Osteocyte (in vitro differentiated cells): ENCODE data around the gene GRHL3. TPM values are rescaled to one million over a fixed set of nuclear protein-coding genes. Genes with fewer than 3 reads are reported as not detected.

Experiments
- DNase-seq: peaks from one replicate; pipeline ENCODE4 v3.0.0; 2021; ENCODE audit warnings: mixed read lengths; ENCODE audit not compliant: unreplicated experiment; ENCODE audit errors: extremely low spot score
- H3K27ac Mint-ChIP-seq: one replicate; pipeline ENCODE4 v1.8.0; 2021; ENCODE audit warnings: mild to moderate bottlenecking, mixed read lengths; ENCODE audit not compliant: unreplicated experiment
- H3K27me3 Mint-ChIP-seq: one replicate; pipeline ENCODE4 v1.8.0; 2021; ENCODE audit warnings: mixed read lengths; ENCODE audit not compliant: unreplicated experiment
- H3K36me3 Mint-ChIP-seq: one replicate; pipeline ENCODE4 v1.8.0; 2021; ENCODE audit warnings: mixed read lengths; ENCODE audit not compliant: unreplicated experiment
- H3K4me1 Mint-ChIP-seq: one replicate; pipeline ENCODE4 v1.8.0; 2021; ENCODE audit warnings: mixed read lengths; ENCODE audit not compliant: unreplicated experiment
- H3K4me3 Mint-ChIP-seq: one replicate; pipeline ENCODE4 v1.8.0; 2021; ENCODE audit warnings: mild to moderate bottlenecking, moderate library complexity, mixed read lengths; ENCODE audit not compliant: unreplicated experiment
- H3K9me3 Mint-ChIP-seq: one replicate; pipeline ENCODE4 v1.8.0; 2021; ENCODE audit warnings: mixed read lengths; ENCODE audit not compliant: unreplicated experiment
- total RNA-seq: library from RNA; stranded (reverse); gene quantifications from 2 replicates; pipeline ENCODE4 v1.2.1, GENCODE V29; 2021
- TF ChIP-seq, protein P1 (sequence below): fragments of 200-600 bp; sonication (generic); IDR thresholded peaks from 2 replicates; pipeline ENCODE4 v1.5.0; 2021; ENCODE audit warnings: antibody characterized with exemption, mild to moderate bottlenecking, moderate library complexity

Gene GRHL3
- total RNA-seq, 1 donor from 2014 or later, result not detected

DNA sequence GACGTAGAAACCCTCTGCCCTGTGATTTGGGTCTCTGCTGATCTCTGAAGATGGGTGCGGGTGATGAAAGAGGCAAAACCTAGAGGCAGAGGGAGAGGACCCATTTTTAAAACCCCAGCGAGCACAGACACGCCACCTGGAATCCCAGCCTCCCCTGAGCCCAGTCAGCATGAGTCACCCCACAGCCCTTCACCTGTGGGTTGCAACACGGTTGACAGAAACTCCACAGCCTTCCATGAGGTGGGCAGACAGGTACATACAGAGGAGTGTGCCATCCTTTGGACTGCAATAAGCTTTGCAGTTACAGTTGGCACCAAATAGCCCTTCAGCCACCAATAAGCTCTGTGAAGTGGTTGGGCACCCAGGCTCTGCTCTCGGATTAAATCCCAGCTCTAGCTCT lies 2.1 kb upstream of the GRHL3 start:
- Mint-ChIP-seq H3K36me3 (no peaks in the 10 kb centered on the region), H3K9me3 (no peaks in the 10 kb centered on the region), H3K27ac (no peak overlapping the region), H3K4me3 (no peak overlapping the region), H3K27me3 (peaks cover 27% of the 10 kb centered on the region), H3K4me1 (peaks cover 29% of the 10 kb centered on the region)
- TF ChIP-seq, protein P1, sequence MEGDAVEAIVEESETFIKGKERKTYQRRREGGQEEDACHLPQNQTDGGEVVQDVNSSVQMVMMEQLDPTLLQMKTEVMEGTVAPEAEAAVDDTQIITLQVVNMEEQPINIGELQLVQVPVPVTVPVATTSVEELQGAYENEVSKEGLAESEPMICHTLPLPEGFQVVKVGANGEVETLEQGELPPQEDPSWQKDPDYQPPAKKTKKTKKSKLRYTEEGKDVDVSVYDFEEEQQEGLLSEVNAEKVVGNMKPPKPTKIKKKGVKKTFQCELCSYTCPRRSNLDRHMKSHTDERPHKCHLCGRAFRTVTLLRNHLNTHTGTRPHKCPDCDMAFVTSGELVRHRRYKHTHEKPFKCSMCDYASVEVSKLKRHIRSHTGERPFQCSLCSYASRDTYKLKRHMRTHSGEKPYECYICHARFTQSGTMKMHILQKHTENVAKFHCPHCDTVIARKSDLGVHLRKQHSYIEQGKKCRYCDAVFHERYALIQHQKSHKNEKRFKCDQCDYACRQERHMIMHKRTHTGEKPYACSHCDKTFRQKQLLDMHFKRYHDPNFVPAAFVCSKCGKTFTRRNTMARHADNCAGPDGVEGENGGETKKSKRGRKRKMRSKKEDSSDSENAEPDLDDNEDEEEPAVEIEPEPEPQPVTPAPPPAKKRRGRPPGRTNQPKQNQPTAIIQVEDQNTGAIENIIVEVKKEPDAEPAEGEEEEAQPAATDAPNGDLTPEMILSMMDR, result no peak
- DNase-seq, result no peak

DNA sequence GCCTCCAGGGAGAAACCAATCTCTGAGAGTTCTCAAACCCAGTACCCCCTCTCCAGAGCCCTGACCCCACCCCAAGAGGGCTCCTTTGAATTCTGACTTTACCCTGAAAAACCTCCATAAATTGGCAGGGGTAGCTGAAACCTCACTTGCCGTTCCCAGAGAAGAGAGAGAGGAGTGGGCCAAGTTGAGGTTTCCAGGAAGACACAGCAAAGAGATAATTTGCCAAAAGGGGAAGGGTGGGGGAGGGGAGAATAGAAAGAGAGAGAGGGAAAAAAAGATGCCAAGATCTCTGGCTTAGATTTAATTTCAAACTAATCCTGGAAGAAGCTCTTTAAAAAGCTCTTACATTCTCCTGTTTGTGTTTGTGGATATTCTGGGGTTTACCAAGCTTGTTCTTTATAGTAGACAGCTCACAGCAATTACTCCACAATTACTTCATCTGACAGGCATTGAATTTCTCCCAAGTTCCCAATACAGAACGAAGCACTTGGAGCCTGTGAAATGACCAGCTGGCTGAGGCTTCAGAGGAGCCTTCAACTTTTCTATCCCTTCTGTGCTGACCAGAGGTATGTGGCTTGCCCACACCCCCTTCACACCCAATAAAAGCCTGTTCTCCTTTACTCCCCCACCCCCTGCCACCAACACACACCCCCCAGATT lies 1.1 kb upstream of the GRHL3 start:
- Mint-ChIP-seq H3K4me1 (peaks cover 37% of the 10 kb centered on the region), H3K4me3 (no peak overlapping the region), H3K36me3 (no peaks in the 10 kb centered on the region), H3K9me3 (no peaks in the 10 kb centered on the region), H3K27ac (no peak overlapping the region), H3K27me3 (peaks cover 27% of the 10 kb centered on the region)
- DNase-seq, result no peak
- TF ChIP-seq, protein P1, result no peak

DNA sequence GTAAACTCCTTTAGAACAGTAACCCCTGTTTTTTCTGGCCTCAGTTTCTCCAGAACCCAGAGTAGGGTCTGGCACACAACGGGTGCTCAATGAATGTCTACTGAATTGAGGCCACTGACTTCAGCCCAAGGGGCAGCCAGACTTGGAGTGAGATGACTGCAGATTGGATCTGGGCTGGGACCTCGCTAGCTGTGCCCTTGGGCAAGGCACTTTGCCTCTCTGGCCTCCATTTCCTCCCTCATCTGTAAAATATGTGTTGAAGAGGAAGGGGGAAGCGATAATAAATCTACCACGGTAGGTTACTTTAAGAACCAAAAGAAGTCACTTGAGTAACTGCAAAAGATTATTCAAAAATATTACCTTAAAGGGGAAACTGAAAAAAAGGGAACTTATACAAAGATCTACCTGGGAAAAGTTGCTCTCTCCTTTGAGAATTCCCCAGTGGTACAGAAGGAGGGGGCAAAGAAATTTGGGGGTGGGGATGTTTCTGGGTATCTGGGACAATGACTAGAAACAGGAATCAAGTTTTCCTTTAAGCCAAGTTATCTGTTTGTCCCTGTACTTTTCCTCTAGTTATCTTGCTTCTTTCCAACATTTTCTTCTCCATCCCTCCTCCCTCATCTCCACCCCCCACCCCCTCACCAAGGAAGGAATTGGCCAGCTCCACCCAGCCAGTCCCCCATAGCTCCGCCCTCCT lies 394 bp upstream of the GRHL3 start:
- Mint-ChIP-seq H3K4me3 (no peak overlapping the region), H3K27ac (no peak overlapping the region), H3K9me3 (no peaks in the 10 kb centered on the region), H3K4me1 (peaks cover 37% of the 10 kb centered on the region), H3K27me3 (peaks cover 27% of the 10 kb centered on the region), H3K36me3 (no peaks in the 10 kb centered on the region)
- no peak for DNase-seq
- TF ChIP-seq, protein P1, result no peak

DNA sequence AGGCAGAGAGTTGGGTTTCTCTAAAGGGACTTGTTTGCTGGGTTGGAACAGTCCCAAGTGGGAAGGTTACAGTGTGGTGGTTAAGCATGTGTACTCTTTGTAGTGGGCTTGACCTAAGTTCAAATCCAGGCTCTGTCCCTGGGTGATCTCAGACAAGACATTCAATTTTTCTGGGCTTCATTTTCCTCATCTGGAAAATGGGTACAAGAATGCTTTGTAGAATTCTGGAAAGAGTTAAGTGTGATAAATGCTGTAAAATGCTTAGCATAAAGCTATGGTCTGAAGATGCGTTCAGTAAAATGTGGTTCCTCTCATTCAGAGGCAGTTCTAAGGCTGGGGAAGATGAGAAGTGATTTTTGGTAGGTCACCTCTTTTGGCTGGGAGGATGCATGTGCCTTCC lies 805 bp downstream of the GRHL3 start:
- no peaks in the 10 kb centered on the region for H3K36me3 Mint-ChIP-seq
- no peak overlapping the region for H3K4me3 Mint-ChIP-seq
- H3K27ac Mint-ChIP-seq, result no peak overlapping the region
- TF ChIP-seq, protein P1, result no peak
- peaks cover 27% of the 10 kb centered on the region for H3K27me3 Mint-ChIP-seq
- peaks cover 37% of the 10 kb centered on the region for H3K4me1 Mint-ChIP-seq
- no peaks in the 10 kb centered on the region for H3K9me3 Mint-ChIP-seq
- no peak for DNase-seq

DNA sequence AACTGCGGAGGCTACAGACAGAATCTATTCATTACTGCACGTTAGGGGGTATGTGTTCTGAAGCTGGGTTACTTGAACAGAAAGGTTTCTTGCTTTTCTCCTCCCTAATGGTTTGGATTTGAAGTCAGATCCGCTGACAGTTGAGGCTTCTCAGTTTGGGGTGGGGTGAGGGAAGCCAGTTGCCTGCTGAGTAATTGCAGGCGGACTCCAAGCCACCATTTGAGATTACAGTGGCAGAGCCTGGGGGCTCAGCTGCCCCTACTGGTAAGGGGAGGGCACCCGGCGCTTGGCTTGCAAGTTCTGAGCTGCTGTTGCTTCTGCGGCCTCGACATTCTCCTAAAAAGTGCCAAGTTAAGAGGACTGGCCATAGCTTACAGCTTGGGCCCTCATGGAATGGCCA lies 2.0 kb downstream of the GRHL3 start:
- no peak overlapping the region for H3K27ac Mint-ChIP-seq
- H3K27me3 Mint-ChIP-seq, result peaks cover 24% of the 10 kb centered on the region

More for the DNA sequence above, 2.0 kb downstream of the GRHL3 start:
- Mint-ChIP-seq H3K4me1 (peaks cover 37% of the 10 kb centered on the region), H3K4me3 (no peak overlapping the region), H3K9me3 (no peaks in the 10 kb centered on the region), H3K36me3 (no peaks in the 10 kb centered on the region)
- TF ChIP-seq, protein P1, result no peak
- no peak for DNase-seq
